Measurements from ENCODE around the gene BUB1B.

BUB1B gene

DNA sequence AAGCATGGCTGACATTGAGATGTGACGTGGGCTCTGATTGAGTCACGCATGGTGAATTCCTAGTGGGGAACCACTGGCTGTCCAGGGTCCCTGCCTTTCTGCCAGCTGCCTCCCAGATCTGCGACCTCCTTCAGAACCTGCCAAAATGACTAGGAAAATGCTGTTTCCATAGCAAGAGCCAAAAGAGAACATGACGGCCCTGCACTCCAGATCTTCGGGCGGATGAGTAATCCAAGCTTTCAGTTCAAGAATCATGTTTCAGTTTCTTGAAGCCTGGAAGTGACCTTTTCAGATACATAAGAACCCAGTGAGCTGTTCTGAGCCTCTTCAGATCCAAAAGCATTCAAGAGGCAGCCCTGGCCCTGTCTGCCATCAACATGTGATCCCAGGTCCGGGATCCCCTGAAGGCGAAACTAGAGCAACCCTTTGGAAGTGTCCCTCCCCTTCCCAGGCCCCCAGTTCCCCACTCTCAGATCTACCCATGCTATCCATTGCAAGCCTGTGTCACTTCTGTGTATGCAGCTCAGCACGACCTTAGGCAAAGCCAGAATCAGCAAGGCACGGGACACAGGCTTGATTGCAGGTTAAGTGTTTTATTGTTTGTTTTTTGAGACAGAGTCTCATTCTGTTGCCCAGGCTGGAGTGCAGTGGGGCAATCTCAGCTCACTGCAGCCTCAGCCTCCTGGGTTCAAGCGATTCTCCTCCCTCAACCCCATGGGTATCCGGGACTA, 102.3 kb downstream of the BUB1B start:
- Histone ChIP-seq H3K27ac (ENCODE audit: low read length) (no peak overlapping the region), H3K4me3 (ENCODE audit: low read length) (no peak overlapping the region), H3K4me1 (ENCODE audit: low read length) (no peaks in the 10 kb centered on the region), H3K27me3 (replicated peaks; ENCODE audit: insufficient read depth, low read length) (no peaks in the 10 kb centered on the region), H4K20me1 (ENCODE audit: insufficient read depth, low read length) (no peaks in the 10 kb centered on the region), H2AFZ (ENCODE audit: low read length) (no peak overlapping the region), H3F3A (ENCODE audit: insufficient read depth, low read length) (no peaks in the 10 kb centered on the region), H3K9me2 (replicated peaks; ENCODE audit: insufficient read depth, low read length) (no peaks in the 10 kb centered on the region), H3K79me2 (ENCODE audit: low read length) (no peaks in the 10 kb centered on the region), H3K9me3 (replicated peaks; ENCODE audit: insufficient read depth, low read length) (no peaks in the 10 kb centered on the region), H3K9ac (ENCODE audit: low read length) (no peak overlapping the region), H3K36me3 (replicated peaks; ENCODE audit: insufficient read depth, low read length) (no peaks in the 10 kb centered on the region), H3K4me2 (ENCODE audit: low read depth, low read length) (no peak overlapping the region)
- DNase-seq, result no peak
- TF ChIP-seq EZH2 (optimal IDR thresholded peaks at IDR 0.05; ENCODE audit: low read depth, low read length), result no peak
- TF ChIP-seq EZH2phosphoT487 (IDR thresholded peaks at IDR 0.05; ENCODE audit: low read length), result no peak
- TF ChIP-seq, protein P1, sequence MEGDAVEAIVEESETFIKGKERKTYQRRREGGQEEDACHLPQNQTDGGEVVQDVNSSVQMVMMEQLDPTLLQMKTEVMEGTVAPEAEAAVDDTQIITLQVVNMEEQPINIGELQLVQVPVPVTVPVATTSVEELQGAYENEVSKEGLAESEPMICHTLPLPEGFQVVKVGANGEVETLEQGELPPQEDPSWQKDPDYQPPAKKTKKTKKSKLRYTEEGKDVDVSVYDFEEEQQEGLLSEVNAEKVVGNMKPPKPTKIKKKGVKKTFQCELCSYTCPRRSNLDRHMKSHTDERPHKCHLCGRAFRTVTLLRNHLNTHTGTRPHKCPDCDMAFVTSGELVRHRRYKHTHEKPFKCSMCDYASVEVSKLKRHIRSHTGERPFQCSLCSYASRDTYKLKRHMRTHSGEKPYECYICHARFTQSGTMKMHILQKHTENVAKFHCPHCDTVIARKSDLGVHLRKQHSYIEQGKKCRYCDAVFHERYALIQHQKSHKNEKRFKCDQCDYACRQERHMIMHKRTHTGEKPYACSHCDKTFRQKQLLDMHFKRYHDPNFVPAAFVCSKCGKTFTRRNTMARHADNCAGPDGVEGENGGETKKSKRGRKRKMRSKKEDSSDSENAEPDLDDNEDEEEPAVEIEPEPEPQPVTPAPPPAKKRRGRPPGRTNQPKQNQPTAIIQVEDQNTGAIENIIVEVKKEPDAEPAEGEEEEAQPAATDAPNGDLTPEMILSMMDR (IDR thresholded peaks at IDR 0.05; ENCODE audit: low read length), result no peak

DNA sequence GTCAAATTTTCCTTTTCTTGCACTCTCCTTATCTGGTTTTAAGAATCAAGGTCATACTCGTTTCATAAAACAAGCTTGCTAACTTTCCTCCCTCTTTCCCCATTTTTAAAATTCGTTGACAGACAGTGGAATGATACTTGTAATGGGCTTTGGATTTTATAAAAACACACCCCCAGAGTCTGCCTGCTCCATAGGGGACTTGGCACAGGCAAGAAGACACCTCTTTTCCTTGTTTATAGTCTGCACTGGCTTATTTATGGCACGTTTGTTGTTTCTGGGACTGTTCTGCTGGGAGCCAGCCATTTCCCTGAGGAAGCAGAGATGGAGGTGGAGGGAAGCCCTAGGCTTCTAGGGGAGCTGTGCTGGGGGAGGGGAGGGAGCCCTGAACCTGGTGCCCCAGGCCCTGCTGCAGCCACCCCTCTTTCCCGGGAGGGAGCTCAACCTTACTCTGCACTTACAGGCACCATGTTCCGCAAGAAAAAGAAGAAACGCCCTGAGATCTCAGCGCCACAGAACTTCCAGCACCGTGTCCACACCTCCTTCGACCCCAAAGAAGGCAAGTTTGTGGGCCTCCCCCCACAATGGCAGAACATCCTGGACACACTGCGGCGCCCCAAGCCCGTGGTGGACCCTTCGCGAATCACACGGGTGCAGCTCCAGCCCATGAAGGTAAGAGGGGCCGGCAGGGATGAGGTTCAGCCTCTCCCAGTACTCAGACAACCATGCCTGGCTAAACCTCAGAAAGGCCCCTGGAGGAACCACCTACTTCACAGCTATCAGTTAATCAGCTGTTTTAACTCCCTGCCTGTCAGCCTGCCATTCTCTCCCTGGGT, 103.7 kb downstream of the BUB1B start:
- no peak for DNase-seq
- H3K27ac ChIP-seq (ENCODE audit: low read length), result no peak overlapping the region
- H2AFZ ChIP-seq (ENCODE audit: low read length), result no peak overlapping the region
- no peaks in the 10 kb centered on the region for H4K20me1 ChIP-seq (ENCODE audit: insufficient read depth, low read length)
- no peaks in the 10 kb centered on the region for H3K4me1 ChIP-seq (ENCODE audit: low read length)
- no peaks in the 10 kb centered on the region for H3K36me3 ChIP-seq (replicated peaks; ENCODE audit: insufficient read depth, low read length)
- no peak overlapping the region for H3K9ac ChIP-seq (ENCODE audit: low read length)
- no peaks in the 10 kb centered on the region for H3K79me2 ChIP-seq (ENCODE audit: low read length)
- H3F3A ChIP-seq (ENCODE audit: insufficient read depth, low read length), result no peaks in the 10 kb centered on the region
- no peak overlapping the region for H3K4me3 ChIP-seq (ENCODE audit: low read length)
- no peaks in the 10 kb centered on the region for H3K27me3 ChIP-seq (replicated peaks; ENCODE audit: insufficient read depth, low read length)
- H3K9me3 ChIP-seq (replicated peaks; ENCODE audit: insufficient read depth, low read length), result no peaks in the 10 kb centered on the region
- TF ChIP-seq, protein P1 (IDR thresholded peaks at IDR 0.05; ENCODE audit: low read length), result no peak
- TF ChIP-seq EZH2phosphoT487 (IDR thresholded peaks at IDR 0.05; ENCODE audit: low read length), result no peak
- TF ChIP-seq EZH2 (optimal IDR thresholded peaks at IDR 0.05; ENCODE audit: low read depth, low read length), result no peak
- no peak overlapping the region for H3K4me2 ChIP-seq (ENCODE audit: low read depth, low read length)
- H3K9me2 ChIP-seq (replicated peaks; ENCODE audit: insufficient read depth, low read length), result no peaks in the 10 kb centered on the region

DNA sequence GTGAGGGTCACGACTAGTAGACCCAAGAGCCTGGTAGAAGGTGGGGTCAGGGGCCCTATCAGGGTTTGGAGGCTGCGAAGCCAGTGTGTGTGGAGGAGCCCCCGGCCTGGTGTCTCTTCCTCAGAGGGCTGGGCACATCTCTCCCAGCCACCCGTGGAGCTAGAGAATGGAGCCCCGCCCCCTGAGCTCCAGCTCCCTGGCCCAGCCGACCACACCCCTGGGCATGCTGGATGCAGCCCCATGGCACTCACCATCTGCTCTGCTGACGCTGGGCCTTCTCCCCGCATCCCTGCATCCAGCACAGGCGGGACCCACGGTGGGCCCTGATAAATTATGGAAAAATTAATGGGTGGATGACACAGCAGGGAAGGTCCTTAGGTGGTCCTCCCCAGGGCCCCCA, 104.5 kb downstream of the BUB1B start:
- Histone ChIP-seq H3K27ac (ENCODE audit: low read length) (no peak overlapping the region), H3K9ac (ENCODE audit: low read length) (no peak overlapping the region), H3K4me1 (ENCODE audit: low read length) (no peaks in the 10 kb centered on the region), H3F3A (ENCODE audit: insufficient read depth, low read length) (no peaks in the 10 kb centered on the region), H3K9me3 (replicated peaks; ENCODE audit: insufficient read depth, low read length) (no peaks in the 10 kb centered on the region), H3K4me2 (ENCODE audit: low read depth, low read length) (no peak overlapping the region), H3K4me3 (ENCODE audit: low read length) (no peak overlapping the region), H2AFZ (ENCODE audit: low read length) (no peak overlapping the region), H3K9me2 (replicated peaks; ENCODE audit: insufficient read depth, low read length) (no peaks in the 10 kb centered on the region), H4K20me1 (ENCODE audit: insufficient read depth, low read length) (no peaks in the 10 kb centered on the region), H3K79me2 (ENCODE audit: low read length) (no peaks in the 10 kb centered on the region), H3K27me3 (replicated peaks; ENCODE audit: insufficient read depth, low read length) (no peaks in the 10 kb centered on the region), H3K36me3 (replicated peaks; ENCODE audit: insufficient read depth, low read length) (no peaks in the 10 kb centered on the region)
- no peak for TF ChIP-seq EZH2phosphoT487 (IDR thresholded peaks at IDR 0.05; ENCODE audit: low read length)
- TF ChIP-seq, protein P1 (IDR thresholded peaks at IDR 0.05; ENCODE audit: low read length), result no peak
- TF ChIP-seq EZH2 (optimal IDR thresholded peaks at IDR 0.05; ENCODE audit: low read depth, low read length), result no peak
- no peak for DNase-seq

Measured in MM.1S (cell line).